ENCODE data around the gene BCL2L1. TPM values are rescaled to one million over a fixed set of nuclear protein-coding genes. Genes with fewer than 3 reads are reported as not detected.
A peak's percentile ranks its signal among the peaks of the same experiment; 100 is the strongest.

The BCL2L1 gene
- total RNA-seq (50.8 and 77.1 TPM in 2 replicates), polyA plus RNA-seq (61.8 and 107 TPM in 2 replicates), polyA minus RNA-seq (ENCODE audit: low replicate concordance) (62.6 and 98.4 TPM in 2 replicates)
- 63.9 and 103 TPM in 2 replicates for polyA plus RNA-seq (2012)

- Histone ChIP-seq H4K20me1 (ENCODE audit: control insufficient read depth, extremely low read depth, insufficient read depth, low read length) (no peaks in the 10 kb centered on the region), H3K4me1 (ENCODE audit: control insufficient read depth, extremely low read depth, insufficient read depth, low read length) (peaks cover 28% of the 10 kb centered on the region), H3K36me3 (ENCODE audit: control insufficient read depth, insufficient read depth, low read length) (peaks cover 25% of the 10 kb centered on the region), H3K9ac (ENCODE audit: insufficient read depth, low read length) (peak within 1 kb of the TSS; percentile 96), H3K9me3 (ENCODE audit: control insufficient read depth, insufficient read depth, low read depth, low read length) (no peaks in the 10 kb centered on the region), H3K79me2 (ENCODE audit: control insufficient read depth, insufficient read depth, low read length) (peaks cover 55% of the 10 kb centered on the region), H3K27me3 (ENCODE audit: control insufficient read depth, insufficient read depth, low read length) (no peaks in the 10 kb centered on the region), H3K27ac (ENCODE audit: insufficient read depth, low read length) (peak within 1 kb of the TSS; percentile 99), H2AFZ (ENCODE audit: low read length) (peak within 1 kb of the TSS; percentile 79), H3K4me2 (ENCODE audit: extremely low read depth, insufficient read depth, low read length) (peak within 1 kb of the TSS; percentile 100), H3K4me3 (replicated peaks in 1 of 4; ENCODE audit: control extremely low read depth in 1 of 4, insufficient read depth in 1 of 4, low read depth in 3 of 4, low read length in 4 of 4) (peak within 1 kb of the TSS; percentile 62 to 92 (median 73))
- peak; percentile 79 to 86 for DNase-seq (ENCODE audit: low read depth in 2 of 2)
- TF ChIP-seq, protein P1, sequence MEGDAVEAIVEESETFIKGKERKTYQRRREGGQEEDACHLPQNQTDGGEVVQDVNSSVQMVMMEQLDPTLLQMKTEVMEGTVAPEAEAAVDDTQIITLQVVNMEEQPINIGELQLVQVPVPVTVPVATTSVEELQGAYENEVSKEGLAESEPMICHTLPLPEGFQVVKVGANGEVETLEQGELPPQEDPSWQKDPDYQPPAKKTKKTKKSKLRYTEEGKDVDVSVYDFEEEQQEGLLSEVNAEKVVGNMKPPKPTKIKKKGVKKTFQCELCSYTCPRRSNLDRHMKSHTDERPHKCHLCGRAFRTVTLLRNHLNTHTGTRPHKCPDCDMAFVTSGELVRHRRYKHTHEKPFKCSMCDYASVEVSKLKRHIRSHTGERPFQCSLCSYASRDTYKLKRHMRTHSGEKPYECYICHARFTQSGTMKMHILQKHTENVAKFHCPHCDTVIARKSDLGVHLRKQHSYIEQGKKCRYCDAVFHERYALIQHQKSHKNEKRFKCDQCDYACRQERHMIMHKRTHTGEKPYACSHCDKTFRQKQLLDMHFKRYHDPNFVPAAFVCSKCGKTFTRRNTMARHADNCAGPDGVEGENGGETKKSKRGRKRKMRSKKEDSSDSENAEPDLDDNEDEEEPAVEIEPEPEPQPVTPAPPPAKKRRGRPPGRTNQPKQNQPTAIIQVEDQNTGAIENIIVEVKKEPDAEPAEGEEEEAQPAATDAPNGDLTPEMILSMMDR (conservative IDR thresholded peaks at IDR 0.05 in 1 of 2, IDR thresholded peaks at IDR 0.05 in 1 of 2; ENCODE audit: low read depth in 1 of 2, low read length in 2 of 2), result peak; percentile 78 to 80
- no peak for TF ChIP-seq EZH2 (IDR thresholded peaks at IDR 0.05; ENCODE audit: low read length, missing control alignments)
Observed at GRCh38 chr20:31722257-31723068, at the start of gene BCL2L1. Gene BCL2L1, minus strand, starts transcription at chr20:31722868. Its CDS starts 650 bp downstream, at chr20:31722218.

GRCh38 chr20:31770243-31770642 lies 47.6 kb upstream of the BCL2L1 start:
- Histone ChIP-seq H3K27me3 (ENCODE audit: control insufficient read depth, insufficient read depth, low read length) (no peaks in the 10 kb centered on the region), H3K27ac (ENCODE audit: insufficient read depth, low read length) (no peak overlapping the region), H3K4me1 (ENCODE audit: control insufficient read depth, extremely low read depth, insufficient read depth, low read length) (no peaks in the 10 kb centered on the region), H3K9ac (ENCODE audit: insufficient read depth, low read length) (no peak overlapping the region), H3K79me2 (ENCODE audit: control insufficient read depth, insufficient read depth, low read length) (peaks cover 9% of the 10 kb centered on the region), H3K4me2 (ENCODE audit: extremely low read depth, insufficient read depth, low read length) (peak overlapping the region; percentile 55), H3K4me3 (replicated peaks in 1 of 4; ENCODE audit: control extremely low read depth in 1 of 4, insufficient read depth in 1 of 4, low read depth in 3 of 4, low read length in 4 of 4) (peak overlapping the region in 1 of 4 experiments; percentile 9), H3K36me3 (ENCODE audit: control insufficient read depth, insufficient read depth, low read length) (peaks cover 4% of the 10 kb centered on the region), H3K9me3 (ENCODE audit: control insufficient read depth, insufficient read depth, low read depth, low read length) (no peaks in the 10 kb centered on the region), H2AFZ (ENCODE audit: low read length) (peak overlapping the region; percentile 48), H4K20me1 (ENCODE audit: control insufficient read depth, extremely low read depth, insufficient read depth, low read length) (no peaks in the 10 kb centered on the region)
- TF ChIP-seq, protein P1 (conservative IDR thresholded peaks at IDR 0.05 in 1 of 2, IDR thresholded peaks at IDR 0.05 in 1 of 2; ENCODE audit: low read depth in 1 of 2, low read length in 2 of 2), result no peak
- TF ChIP-seq EZH2 (IDR thresholded peaks at IDR 0.05; ENCODE audit: low read length, missing control alignments), result no peak
- DNase-seq (ENCODE audit: low read depth in 2 of 2), result no peak

DNA sequence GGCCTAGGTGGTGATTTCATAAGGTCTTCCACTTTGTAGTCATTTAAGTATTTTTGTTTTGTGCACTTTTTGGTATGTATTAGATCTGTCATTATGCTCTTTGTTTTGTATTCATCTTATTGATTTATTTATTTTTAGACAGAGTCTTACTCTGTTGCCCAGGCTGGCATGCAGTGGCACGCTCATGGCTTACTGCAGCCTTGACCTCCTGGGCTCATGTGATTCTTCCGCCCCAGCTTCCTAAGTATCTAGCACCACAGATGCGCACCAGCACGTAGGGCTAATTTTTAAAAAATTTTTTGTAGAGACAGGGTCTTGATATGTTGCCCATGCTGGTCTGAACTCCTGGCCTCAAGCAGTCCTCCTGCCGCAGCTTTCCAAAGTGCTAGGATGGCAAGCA lies 47.0 kb upstream of the BCL2L1 start:
- no peak overlapping the region for H3K27ac ChIP-seq (ENCODE audit: insufficient read depth, low read length)
- H3K9me3 ChIP-seq (ENCODE audit: control insufficient read depth, insufficient read depth, low read depth, low read length), result no peaks in the 10 kb centered on the region
- no peak for DNase-seq (ENCODE audit: low read depth in 2 of 2)
- no peaks in the 10 kb centered on the region for H3K27me3 ChIP-seq (ENCODE audit: control insufficient read depth, insufficient read depth, low read length)
- TF ChIP-seq EZH2 (IDR thresholded peaks at IDR 0.05; ENCODE audit: low read length, missing control alignments), result no peak
- TF ChIP-seq, protein P1 (conservative IDR thresholded peaks at IDR 0.05 in 1 of 2, IDR thresholded peaks at IDR 0.05 in 1 of 2; ENCODE audit: low read depth in 1 of 2, low read length in 2 of 2), result no peak
- no peak overlapping the region for H3K4me3 ChIP-seq (replicated peaks in 1 of 4; ENCODE audit: control extremely low read depth in 1 of 4, insufficient read depth in 1 of 4, low read depth in 3 of 4, low read length in 4 of 4)
- H3K9ac ChIP-seq (ENCODE audit: insufficient read depth, low read length), result no peak overlapping the region
- peaks cover 14% of the 10 kb centered on the region for H3K79me2 ChIP-seq (ENCODE audit: control insufficient read depth, insufficient read depth, low read length)
- H3K4me1 ChIP-seq (ENCODE audit: control insufficient read depth, extremely low read depth, insufficient read depth, low read length), result no peaks in the 10 kb centered on the region
- peaks cover 4% of the 10 kb centered on the region for H3K36me3 ChIP-seq (ENCODE audit: control insufficient read depth, insufficient read depth, low read length)
- H3K4me2 ChIP-seq (ENCODE audit: extremely low read depth, insufficient read depth, low read length), result no peak overlapping the region
- no peak overlapping the region for H2AFZ ChIP-seq (ENCODE audit: low read length)
- no peaks in the 10 kb centered on the region for H4K20me1 ChIP-seq (ENCODE audit: control insufficient read depth, extremely low read depth, insufficient read depth, low read length)
